Stomach (tissue), 9 donors: ENCODE measurements around the gene FAM120B. TPM values are rescaled to one million over a fixed set of nuclear protein-coding genes. Genes with fewer than 3 reads are reported as not detected.

ENCODE experiments used
- DNase-seq, 2 donors: peaks; one replicate each; pipeline versions ENCODE4 v3.0.0 to v3.0.0-alpha.2; 2013 to 2019
- H3K27ac ChIP-seq, 5 donors: fragments of 200-600 bp in 4 of 5; sonication (generic) in 4 of 5; one replicate each; pipeline ENCODE4 v1.5.1; 2013 to 2019; ENCODE audit warnings: mild to moderate bottlenecking in 1 of 5, moderate library complexity in 1 of 5
- H3K27me3 ChIP-seq, 3 donors: fragments of 200-600 bp; sonication (generic); one replicate each; pipeline ENCODE4 v1.5.1; 2017 to 2019; ENCODE audit warnings: mixed run types in 1 of 3
- H3K36me3 ChIP-seq, 4 donors: fragments of 200-600 bp; sonication (generic); 1 replicate in 3 of 4; 2 replicates in 1 of 4; pipeline ENCODE4 v1.5.1; 2016 to 2019
- H3K4me1 ChIP-seq, 4 donors: fragments of 200-600 bp; sonication (generic); one replicate each; pipeline ENCODE4 v1.5.1; 2016 to 2019
- H3K4me3 ChIP-seq, 4 donors: fragments of 200-600 bp; sonication (generic) in 3 of 4; one replicate each; pipeline ENCODE4 v1.5.1; 2016 to 2019; ENCODE audit warnings: mild to moderate bottlenecking in 1 of 4
- H3K9me3 ChIP-seq, 4 donors: fragments of 200-600 bp; sonication (generic); one replicate each; pipeline ENCODE4 v1.5.1; 2016 to 2019
- CTCF ChIP-seq, 7 experiments: fragments of 450-650 bp in 4 of 7; fragments of 200-600 bp in 3 of 7; sonication (generic) in 3 of 7; IDR thresholded peaks; one replicate each; pipeline ENCODE4 v1.5.1; 2016 to 2019; ENCODE audit warnings: antibody characterized with exemption in 7 of 7, control low read depth in 2 of 7, mild to moderate bottlenecking in 1 of 7
- EP300 ChIP-seq: sonication (generic); formaldehyde crosslinking; IDR thresholded peaks from one replicate; pipeline ENCODE4 v1.6.1; 2017; ENCODE audit warnings: antibody characterized with exemption
- POLR2A ChIP-seq, 4 donors: fragments of 450-650 bp; IDR thresholded peaks; one replicate each; pipeline ENCODE4 v1.6.1; 2016; ENCODE audit warnings: antibody characterized with exemption in 4 of 4, control low read depth in 2 of 4, mild to moderate bottlenecking in 1 of 4, moderate library complexity in 1 of 4
- POLR2AphosphoS5 ChIP-seq, 3 donors: sonication (generic); formaldehyde crosslinking; IDR thresholded peaks; one replicate each; pipeline ENCODE4 v1.6.1; 2016; ENCODE audit warnings: antibody characterized with exemption in 3 of 3
- WGBS, 5 donors: extraction: QIAGEN DNeasy Blood & Tissue Kit in 3 of 5; methylation state at CpG; one replicate each; pipeline versions ENCODE4 v1.1.5 to v1.1.7; 2013 to 2018; 5-methylcytosine and 5-hydroxymethylcytosine counted together
- intact Hi-C: fragments of 100-400 bp; cut with DNase I; formaldehyde crosslinking; loops from one replicate; pipeline ENCODE4 v1.15.1; 2023; ENCODE audit warnings: low total_unique reads
- polyA plus RNA-seq, 3 donors: library from polyadenylated mRNA; stranded (reverse); fragments of 200-250 nt; gene quantifications; one replicate each; pipeline ENCODE4 v1.2.3, GENCODE V29; 2013
- total RNA-seq, 5 donors: library from RNA; depleted of rRNA; stranded (reverse); fragments of >200 nt; gene quantifications; one replicate each; pipeline versions ENCODE4 v1.1.0 to v1.2.3, GENCODE V29; 2014 to 2016
- donor health status: healthy with polysubstance abuse.
- donor health status: Bipolar disorder and iron deficiency.
- donor health status: healthy.

Gene FAM120B
- total and polyA plus RNA-seq, 8 donors, result 6.4 to 66.5 (median 27.3) TPM

- TF ChIP-seq POLR2A (IDR thresholded peaks at IDR 0.05) (no peak), CTCF (IDR thresholded peaks at IDR 0.05) (peak in 2 of 7 experiments; percentile 24 to 28)
- DNase-seq, result no peak
- intact Hi-C loops, result no loop called here
- Histone ChIP-seq H3K27ac (peak overlapping the region in 3 of 5 donors; percentile 77 to 87 (median 83)), H3K9me3 (no peaks in the 10 kb centered on the region), H3K4me3 (peak overlapping the region; percentile 66 to 88 (median 78)), H3K36me3 (peaks cover 0 to 6% (median 0%) of the 10 kb centered on the region in 4 donors), H3K27me3 (peaks cover 35 to 100% (median 88%) of the 10 kb centered on the region in 3 donors), H3K4me1 (peaks cover 75 to 92% (median 83%) of the 10 kb centered on the region in 4 donors)
- 14 to 26% (median 19%) methylated on average over 11 to 13 of the region's 13 CpGs for WGBS, 5 donors
Observed at GRCh38 chr6:170292407-170293158, 14.0 kb upstream of the FAM120B start.

- intact Hi-C loops, result no loop called here
Observed at GRCh38 chr6:170293341-170294231, 13.0 kb upstream of the FAM120B start.

GRCh38 chr6:170294298-170294730 is 12.2 kb upstream of the FAM120B start:
- H3K27me3 ChIP-seq, result peaks cover 35 to 97% (median 75%) of the 10 kb centered on the region in 3 donors
- H3K4me3 ChIP-seq, result no peak overlapping the region
- H3K36me3 ChIP-seq, result no peaks in the 10 kb centered on the region
- no peaks in the 10 kb centered on the region for H3K9me3 ChIP-seq
- WGBS, 5 donors, result 33 to 57% (median 40%) methylated on average over 2 of the region's 2 CpGs
- no peak for DNase-seq
- intact Hi-C loops, result no loop called here
- H3K27ac ChIP-seq, result no peak overlapping the region
- H3K4me1 ChIP-seq, result peaks cover 65 to 79% (median 67%) of the 10 kb centered on the region in 4 donors
- TF ChIP-seq POLR2AphosphoS5 (IDR thresholded peaks at IDR 0.05), result no peak
- no peak for TF ChIP-seq POLR2A (IDR thresholded peaks at IDR 0.05)
- TF ChIP-seq CTCF (IDR thresholded peaks at IDR 0.05), result no peak
- no peak for TF ChIP-seq EP300

More at GRCh38 chr6:170293341-170294231, 13.0 kb upstream of the FAM120B start:
- Histone ChIP-seq H3K27ac (peak overlapping the region in 1 of 5 donors; percentile 87), H3K27me3 (peaks cover 35 to 100% (median 82%) of the 10 kb centered on the region in 3 donors), H3K36me3 (no peaks in the 10 kb centered on the region), H3K4me1 (peaks cover 72 to 86% (median 75%) of the 10 kb centered on the region in 4 donors), H3K9me3 (no peaks in the 10 kb centered on the region), H3K4me3 (no peak overlapping the region)
- WGBS, 5 donors, result 27 to 39% (median 35%) methylated on average over 23 of the region's 23 CpGs
- TF ChIP-seq EP300 (no peak), CTCF (IDR thresholded peaks at IDR 0.05) (no peak), POLR2A (IDR thresholded peaks at IDR 0.05) (no peak)
- no peak for DNase-seq

GRCh38 chr6:170294813-170295509 is 11.6 kb upstream of the FAM120B start:
- Histone ChIP-seq H3K27ac (peak overlapping the region in 1 of 5 donors; percentile 18), H3K9me3 (no peaks in the 10 kb centered on the region), H3K36me3 (no peaks in the 10 kb centered on the region), H3K27me3 (peaks cover 35 to 91% (median 68%) of the 10 kb centered on the region in 3 donors), H3K4me1 (peaks cover 59 to 72% (median 61%) of the 10 kb centered on the region in 4 donors), H3K4me3 (peak overlapping the region; percentile 48 to 69 (median 51))
- peak in 1 of 2 donors; percentile 59 for DNase-seq
- intact Hi-C loops, result no loop called here
- WGBS, 5 donors, result 12 to 17% (median 16%) methylated on average over 14 to 30 of the region's 30 CpGs
- TF ChIP-seq CTCF (IDR thresholded peaks at IDR 0.05), result no peak
- no peak for TF ChIP-seq POLR2A (IDR thresholded peaks at IDR 0.05)
- TF ChIP-seq POLR2AphosphoS5 (IDR thresholded peaks at IDR 0.05), result no peak
- no peak for TF ChIP-seq EP300
